Loucy (cell line): ENCODE measurements around the gene FAM168A.

Source experiments
- H2AFZ ChIP-seq: fragments of 200-600 bp; sonication (generic); 2 replicates; pipeline ENCODE4 v1.6.0; 2016; ENCODE audit warnings: antibody characterized with exemption, mild to moderate bottlenecking, low read length, moderate library complexity
- H3F3A ChIP-seq: fragments of 200-600 bp; 2 replicates; pipeline ENCODE4 v1.6.0; 2016; ENCODE audit warnings: antibody characterized with exemption, low read depth, mild to moderate bottlenecking
- H3K27me3 ChIP-seq: fragments of 200-600 bp; sonication (generic); 2 replicates; pipeline ENCODE4 v1.6.1; 2014; ENCODE audit warnings: low read length, mild to moderate bottlenecking; ENCODE audit not compliant: insufficient read depth, poor library complexity, severe bottlenecking
- H3K36me3 ChIP-seq: fragments of 200-600 bp; sonication (generic); 2 replicates; pipeline ENCODE4 v1.6.1; 2016; ENCODE audit warnings: low read length; ENCODE audit not compliant: insufficient read depth
- H3K4me1 ChIP-seq: fragments of 200-600 bp; sonication (generic); 2 replicates; pipeline ENCODE4 v1.5.1; 2014; ENCODE audit warnings: low read length, mild to moderate bottlenecking; ENCODE audit not compliant: insufficient read depth, poor library complexity, severe bottlenecking
- H3K4me2 ChIP-seq: fragments of 200-600 bp; sonication (generic); 2 replicates; pipeline ENCODE4 v1.6.0; 2014; ENCODE audit warnings: antibody characterized with exemption, low read length, low read depth, mild to moderate bottlenecking; ENCODE audit not compliant: poor library complexity, severe bottlenecking
- H3K4me3 ChIP-seq: fragments of 200-600 bp; sonication (generic); 2 replicates; pipeline ENCODE4 v1.5.1; 2014; ENCODE audit warnings: low read length, mild to moderate bottlenecking, mixed read lengths; ENCODE audit not compliant: poor library complexity, severe bottlenecking
- H3K79me2 ChIP-seq: fragments of 200-600 bp; sonication (generic); 2 replicates; pipeline ENCODE4 v1.6.1; 2014; ENCODE audit warnings: low read length; ENCODE audit not compliant: insufficient read depth
- H3K9ac ChIP-seq: fragments of 200-600 bp; sonication (generic); 2 replicates; pipeline ENCODE4 v1.6.0; 2014; ENCODE audit warnings: mild to moderate bottlenecking, low read depth, low read length, moderate library complexity; ENCODE audit not compliant: poor library complexity, severe bottlenecking
- H3K9me2 ChIP-seq: fragments of 200-600 bp; sonication (generic); replicated peaks from 2 replicates; pipeline ENCODE4 v1.6.1; 2016; ENCODE audit warnings: low read depth, low read length, mixed read lengths
- H3K9me3 ChIP-seq: fragments of 200-600 bp; sonication (generic); 2 replicates; pipeline ENCODE4 v1.6.1; 2014; ENCODE audit warnings: mild to moderate bottlenecking, antibody characterized with exemption, low read length, low read depth; ENCODE audit not compliant: insufficient read depth
- H4K20me1 ChIP-seq: fragments of 200-600 bp; sonication (generic); 2 replicates; pipeline ENCODE4 v1.6.0; 2014; ENCODE audit warnings: antibody characterized with exemption, low read length, mild to moderate bottlenecking; ENCODE audit not compliant: insufficient read depth, poor library complexity, severe bottlenecking
- EZH2phosphoT487 ChIP-seq: fragments of 200-600 bp; IDR thresholded peaks from 2 replicates; pipeline ENCODE4 v1.6.1; 2018; ENCODE audit warnings: antibody characterized with exemption, mild to moderate bottlenecking, moderate library complexity, borderline replicate concordance
- TF ChIP-seq, protein P1 (sequence below): fragments of 200-600 bp; sonication (generic); conservative IDR thresholded peaks from 2 replicates; pipeline ENCODE4 v1.5.1; 2014; ENCODE audit warnings: mild to moderate bottlenecking, antibody characterized with exemption, low read length

FAM168A gene

DNA sequence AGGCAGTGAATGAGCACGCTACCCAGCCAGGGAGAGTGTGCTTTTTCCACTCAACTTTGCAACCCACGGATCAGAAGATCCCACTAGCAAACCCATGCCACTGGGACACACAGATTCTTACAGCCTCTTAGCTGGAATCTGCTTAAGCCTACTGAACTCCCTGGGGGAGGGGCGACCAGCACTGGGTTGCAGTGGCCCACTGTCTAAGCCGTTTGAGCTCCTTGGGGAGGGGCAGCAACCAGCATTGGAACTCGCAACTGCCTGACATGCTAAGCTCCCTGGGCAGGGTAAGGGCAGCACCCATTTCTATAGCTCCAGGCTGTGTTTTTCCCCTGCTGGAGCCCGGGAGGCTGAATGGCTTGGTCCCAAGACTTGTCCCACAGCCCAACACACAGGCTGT is 99.6 kb downstream of the FAM168A start:
- H4K20me1 ChIP-seq, result no peaks in the 10 kb centered on the region
- TF ChIP-seq, protein P1, sequence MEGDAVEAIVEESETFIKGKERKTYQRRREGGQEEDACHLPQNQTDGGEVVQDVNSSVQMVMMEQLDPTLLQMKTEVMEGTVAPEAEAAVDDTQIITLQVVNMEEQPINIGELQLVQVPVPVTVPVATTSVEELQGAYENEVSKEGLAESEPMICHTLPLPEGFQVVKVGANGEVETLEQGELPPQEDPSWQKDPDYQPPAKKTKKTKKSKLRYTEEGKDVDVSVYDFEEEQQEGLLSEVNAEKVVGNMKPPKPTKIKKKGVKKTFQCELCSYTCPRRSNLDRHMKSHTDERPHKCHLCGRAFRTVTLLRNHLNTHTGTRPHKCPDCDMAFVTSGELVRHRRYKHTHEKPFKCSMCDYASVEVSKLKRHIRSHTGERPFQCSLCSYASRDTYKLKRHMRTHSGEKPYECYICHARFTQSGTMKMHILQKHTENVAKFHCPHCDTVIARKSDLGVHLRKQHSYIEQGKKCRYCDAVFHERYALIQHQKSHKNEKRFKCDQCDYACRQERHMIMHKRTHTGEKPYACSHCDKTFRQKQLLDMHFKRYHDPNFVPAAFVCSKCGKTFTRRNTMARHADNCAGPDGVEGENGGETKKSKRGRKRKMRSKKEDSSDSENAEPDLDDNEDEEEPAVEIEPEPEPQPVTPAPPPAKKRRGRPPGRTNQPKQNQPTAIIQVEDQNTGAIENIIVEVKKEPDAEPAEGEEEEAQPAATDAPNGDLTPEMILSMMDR, result no peak
- TF ChIP-seq EZH2phosphoT487, result no peak
- H3K79me2 ChIP-seq, result peaks cover 83% of the 10 kb centered on the region; the same call in 1 of the 2 replicates
- H3K4me2 ChIP-seq, result no peak overlapping the region
- H3K36me3 ChIP-seq, result no peaks in the 10 kb centered on the region
- no peak overlapping the region for H2AFZ ChIP-seq
- no peaks in the 10 kb centered on the region for H3K27me3 ChIP-seq
- no peaks in the 10 kb centered on the region for H3K9me3 ChIP-seq
- H3K9me2 ChIP-seq, result no peaks in the 10 kb centered on the region
- no peak overlapping the region for H3K9ac ChIP-seq
- no peak overlapping the region for H3K4me3 ChIP-seq
- H3F3A ChIP-seq, result no peaks in the 10 kb centered on the region
- H3K4me1 ChIP-seq, result no peaks in the 10 kb centered on the region

DNA sequence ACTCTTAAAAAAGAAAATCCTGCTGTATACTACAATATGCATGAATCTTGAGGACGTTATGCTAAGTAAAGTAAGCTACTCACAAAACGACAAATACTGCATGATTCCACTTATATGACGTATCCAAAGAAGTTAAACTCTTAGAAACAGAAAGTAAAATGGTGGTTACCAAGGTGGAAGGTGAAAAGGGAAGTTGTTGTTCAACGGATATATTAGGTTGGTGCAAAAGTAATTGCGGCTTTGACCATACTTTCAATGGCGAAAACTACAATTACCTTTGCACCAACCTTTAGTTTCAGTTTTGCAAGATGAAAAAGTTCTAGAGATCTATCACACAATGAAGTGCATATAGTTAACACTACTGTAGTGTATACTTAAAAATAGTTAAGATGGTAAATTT is 101.8 kb downstream of the FAM168A start:
- TF ChIP-seq, protein P1, result no peak
- TF ChIP-seq EZH2phosphoT487, result no peak
- Histone ChIP-seq H3K4me1 (no peaks in the 10 kb centered on the region), H3K9ac (no peak overlapping the region)

DNA sequence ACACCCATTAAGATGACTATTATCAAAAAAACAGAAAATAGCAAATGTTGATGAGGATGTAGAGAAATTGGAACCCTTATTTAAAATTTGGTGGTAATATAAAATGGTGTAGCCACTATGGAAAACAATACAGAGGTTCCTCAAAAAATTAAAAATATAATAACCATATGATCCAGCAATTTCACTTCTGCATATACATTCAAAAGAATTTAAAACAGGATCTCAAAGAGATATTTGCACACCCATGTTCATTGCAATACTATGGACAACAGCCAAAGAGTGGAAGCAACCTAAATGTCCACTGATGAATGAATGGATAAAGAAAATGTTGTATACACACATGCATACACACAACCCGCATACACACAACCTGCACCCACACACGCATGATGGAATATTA is 102.2 kb downstream of the FAM168A start:
- Histone ChIP-seq H3F3A (no peaks in the 10 kb centered on the region), H2AFZ (no peak overlapping the region), H3K36me3 (no peaks in the 10 kb centered on the region), H4K20me1 (no peaks in the 10 kb centered on the region), H3K4me2 (no peak overlapping the region), H3K4me1 (no peaks in the 10 kb centered on the region), H3K9me2 (no peaks in the 10 kb centered on the region), H3K9ac (no peak overlapping the region), H3K79me2 (peaks cover 90% of the 10 kb centered on the region; the same call in 1 of the 2 replicates), H3K9me3 (no peaks in the 10 kb centered on the region), H3K27me3 (no peaks in the 10 kb centered on the region), H3K4me3 (no peak overlapping the region)
- TF ChIP-seq, protein P1, result no peak
- TF ChIP-seq EZH2phosphoT487, result no peak

More for the DNA sequence above, 101.8 kb downstream of the FAM168A start:
- H3K9me3 ChIP-seq, result no peaks in the 10 kb centered on the region
- no peaks in the 10 kb centered on the region for H3F3A ChIP-seq
- H2AFZ ChIP-seq, result no peak overlapping the region
- no peaks in the 10 kb centered on the region for H3K27me3 ChIP-seq
- no peaks in the 10 kb centered on the region for H3K36me3 ChIP-seq
- H3K9me2 ChIP-seq, result no peaks in the 10 kb centered on the region
- no peaks in the 10 kb centered on the region for H4K20me1 ChIP-seq
- no peak overlapping the region for H3K4me2 ChIP-seq
- no peak overlapping the region for H3K4me3 ChIP-seq
- peaks cover 88% of the 10 kb centered on the region; the same call in 1 of the 2 replicates for H3K79me2 ChIP-seq
